HG03571 (cell line): Measurements from ENCODE around the gene USP36.
"Not testable (repeated sequence)": the region's sequence is repeated elsewhere in the genome, so short reads cannot be mapped to it uniquely, and the experiment has no call there.

ENCODE experiments used
- ATAC-seq: cut with Tn5 transposase; IDR thresholded peaks from one replicate; pipeline ENCODE4 v1.9.1; 2021; ENCODE audit not compliant: unreplicated experiment

The USP36 gene

DNA sequence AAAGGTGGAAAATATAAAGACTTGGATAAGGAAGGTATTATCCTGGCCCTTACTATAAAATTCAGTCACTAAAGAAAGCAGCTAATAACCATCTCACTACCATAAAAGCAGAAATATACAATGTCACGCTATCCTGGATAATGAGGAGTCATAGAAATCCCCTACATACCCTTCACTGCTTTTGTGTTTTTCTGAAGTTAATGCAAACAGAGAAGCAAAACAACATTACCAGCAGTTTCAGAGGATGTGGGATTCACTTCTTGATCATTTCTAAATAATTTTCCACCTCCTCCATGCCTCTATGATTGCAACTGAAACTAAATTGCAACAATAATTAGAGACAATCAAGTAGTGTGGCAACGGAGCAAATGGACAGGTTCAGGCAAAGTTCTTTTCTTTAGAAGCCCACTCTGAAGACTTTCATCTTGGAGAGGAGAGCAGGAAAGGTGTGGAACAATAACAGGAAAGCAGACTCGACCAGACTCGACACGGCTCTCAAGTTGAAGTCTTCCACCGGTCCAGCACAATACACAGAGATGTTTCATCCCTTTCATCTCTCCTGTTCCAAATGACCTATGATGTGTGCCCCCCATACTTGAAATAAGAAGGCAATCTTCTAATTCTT is 68.7 kb downstream of the USP36 start:
- no peak for ATAC-seq

DNA sequence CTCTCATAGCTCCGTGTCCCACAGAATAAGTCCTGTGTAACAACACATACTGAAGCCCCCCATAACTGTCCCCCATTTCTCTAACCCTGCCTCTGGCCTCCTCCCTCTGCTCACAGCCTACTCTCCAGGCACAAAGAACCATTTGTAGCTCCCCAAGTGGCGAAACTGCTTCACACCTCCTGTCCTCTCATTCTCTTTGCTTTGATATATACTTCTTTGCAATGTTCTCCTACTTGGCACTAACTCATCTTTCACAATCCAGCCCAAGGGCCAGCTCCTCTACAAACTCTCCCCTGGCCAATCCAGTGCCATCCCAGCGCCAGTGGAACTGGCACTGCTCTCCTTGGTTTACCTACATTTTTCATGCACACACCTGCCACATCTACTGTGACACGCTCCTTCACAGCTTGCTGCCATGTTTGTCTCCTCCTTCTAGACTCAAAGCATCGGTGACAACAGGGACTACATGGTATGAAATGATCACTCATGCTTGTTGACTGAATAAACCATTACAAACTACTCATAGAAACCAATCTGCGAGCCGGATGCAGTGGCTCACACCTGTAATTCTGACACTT is 71.3 kb downstream of the USP36 start:
- no peak for ATAC-seq

DNA sequence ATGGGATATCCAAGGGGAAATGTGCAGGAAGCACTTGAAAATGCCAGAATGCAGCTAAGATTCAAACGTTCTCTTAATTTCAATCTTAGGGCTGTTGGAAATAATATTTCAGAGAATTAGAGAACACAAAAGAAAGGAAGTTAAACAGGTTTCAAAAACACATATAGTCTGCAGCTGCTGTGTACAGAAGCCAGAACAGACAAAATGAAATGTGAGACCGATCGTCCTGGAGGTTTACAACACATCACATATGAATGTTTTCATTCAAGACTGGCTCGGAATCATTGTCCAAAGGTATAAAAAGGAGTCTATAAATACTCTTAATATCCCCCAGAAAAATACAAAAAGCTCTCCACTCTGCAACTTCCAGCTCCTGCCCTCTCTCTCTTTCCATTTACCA is 72.8 kb downstream of the USP36 start:
- no peak for ATAC-seq

DNA sequence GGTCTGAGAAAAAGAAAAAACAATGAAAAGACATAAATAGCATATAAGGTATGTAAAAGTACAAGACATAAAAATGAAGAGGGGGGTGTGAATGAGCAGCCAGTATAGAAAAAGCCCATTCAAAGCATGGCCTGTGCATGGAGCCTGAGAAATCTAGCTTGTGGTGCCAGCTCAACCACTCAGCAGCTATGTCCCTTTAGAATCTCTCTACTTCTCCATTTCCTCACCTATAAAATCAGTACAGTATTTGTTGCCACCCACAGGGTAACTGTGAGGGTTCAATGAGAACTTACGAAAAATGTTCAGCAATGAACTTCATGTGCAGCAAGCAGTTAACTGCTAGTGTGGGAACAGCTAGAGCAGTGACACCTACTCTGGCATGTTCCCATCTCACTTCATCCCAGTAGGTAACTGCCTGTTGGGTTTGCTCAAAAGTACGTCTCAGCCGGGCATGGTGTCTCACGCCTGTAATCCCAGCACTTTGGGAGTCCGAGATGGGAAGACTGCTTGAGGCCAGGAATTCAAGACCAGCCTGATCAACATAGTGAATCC is 73.8 kb downstream of the USP36 start:
- ATAC-seq = no peak

DNA sequence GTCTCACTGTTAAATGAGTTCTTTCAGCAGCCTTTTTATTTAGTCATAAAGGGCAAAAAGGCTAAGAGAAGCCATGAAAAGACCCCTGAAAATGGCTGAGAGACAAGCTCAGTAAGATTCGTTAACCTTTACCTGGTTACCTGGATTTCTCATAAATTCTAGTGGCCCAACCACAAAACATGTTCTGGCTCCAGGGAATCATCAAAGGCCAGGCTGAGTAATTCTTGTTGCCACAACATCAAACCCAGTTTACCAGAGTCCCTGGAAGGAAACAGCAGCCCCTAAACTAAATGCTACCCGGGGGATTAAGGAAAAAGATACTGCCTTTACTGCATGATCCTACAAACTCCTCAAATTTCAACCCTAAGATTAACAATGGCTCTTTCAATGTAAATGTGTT is 74.4 kb downstream of the USP36 start:
- no peak for ATAC-seq

DNA sequence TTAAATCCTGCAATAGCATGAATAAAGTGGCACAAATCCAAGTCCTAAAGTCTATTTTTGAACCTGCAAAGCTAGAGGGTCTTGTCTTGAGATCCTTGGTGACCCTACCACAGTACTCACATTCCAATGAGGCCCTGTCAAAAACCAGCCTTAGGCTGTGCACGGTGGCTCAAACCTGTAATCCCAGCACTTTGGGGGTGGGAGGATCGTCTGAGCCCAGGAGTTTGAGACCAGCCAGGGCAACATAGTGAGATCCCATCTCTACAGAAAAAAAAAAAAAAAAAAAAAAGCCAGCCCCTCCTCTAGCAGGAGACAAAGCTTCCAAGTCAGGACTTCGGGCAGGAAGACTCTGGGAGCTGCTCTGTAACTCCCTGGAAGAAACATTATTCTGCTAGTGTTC is 74.8 kb downstream of the USP36 start:
- no peak for ATAC-seq

DNA sequence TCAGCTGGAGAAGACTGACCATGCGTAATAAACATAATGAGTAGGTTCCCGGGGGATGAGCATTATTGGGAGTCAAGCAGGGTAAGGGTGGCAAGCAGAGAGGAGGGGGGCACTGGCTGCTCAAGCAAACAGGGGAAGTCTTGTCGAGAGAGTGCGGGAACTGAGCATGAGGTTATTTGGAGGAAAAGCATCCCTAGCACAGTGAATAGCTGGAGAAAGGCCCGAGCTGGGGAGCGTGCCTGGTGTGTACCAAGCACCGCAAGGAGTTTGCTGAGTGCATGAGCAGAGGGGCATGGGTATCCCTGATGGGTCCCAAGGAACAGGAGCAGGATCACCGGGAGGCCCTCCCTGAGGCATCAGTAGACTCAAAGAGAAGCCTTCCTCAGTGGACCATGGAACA is 75.7 kb downstream of the USP36 start:
- no peak for ATAC-seq

DNA sequence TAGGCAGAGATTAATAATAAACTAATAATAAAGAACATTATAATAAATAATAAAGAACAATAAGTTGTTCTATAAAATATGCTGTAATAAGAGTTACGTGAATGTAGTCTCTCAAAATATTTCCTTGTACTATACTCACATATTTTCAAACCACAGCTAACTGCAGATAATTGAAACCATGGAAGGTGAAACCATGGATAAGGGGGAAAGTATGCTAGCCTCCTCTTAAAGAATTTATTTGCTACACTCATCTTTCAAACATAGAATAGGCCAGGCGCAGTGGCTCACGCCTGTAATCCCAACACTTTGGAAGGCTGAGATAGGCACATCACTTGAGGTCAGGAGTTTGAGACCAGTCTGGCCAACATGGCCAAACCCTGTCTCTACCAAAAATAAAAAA is 77.1 kb downstream of the USP36 start:
- no peak for ATAC-seq

DNA sequence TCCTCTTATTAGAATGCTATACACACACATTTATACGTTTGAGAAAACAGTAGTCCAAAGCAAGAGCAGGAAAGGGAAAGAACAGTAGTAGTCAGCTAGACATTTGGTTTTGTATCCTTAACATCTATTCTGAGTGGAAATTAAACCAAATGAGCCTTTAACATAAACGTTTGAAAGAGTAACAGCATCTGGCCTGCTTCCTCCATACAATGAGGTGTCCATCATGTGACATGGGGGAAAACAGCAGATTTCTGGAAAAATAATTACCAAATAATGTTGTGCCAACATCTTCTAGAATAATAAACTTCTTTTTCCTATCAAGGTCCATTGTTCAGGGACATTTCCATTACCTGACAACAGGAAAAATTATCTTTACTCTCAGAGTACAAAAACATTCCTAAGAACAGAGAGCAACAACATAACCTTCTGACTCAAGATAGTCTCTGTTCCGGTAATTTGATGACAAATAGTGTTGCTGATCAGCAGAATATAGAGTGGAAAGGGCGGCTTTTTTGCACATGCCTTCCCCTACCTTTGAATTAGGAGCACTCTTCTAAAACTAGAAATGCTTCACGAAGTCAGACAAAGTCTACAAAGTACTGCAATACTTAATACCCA is 78.7 kb downstream of the USP36 start:
- ATAC-seq = no peak

DNA sequence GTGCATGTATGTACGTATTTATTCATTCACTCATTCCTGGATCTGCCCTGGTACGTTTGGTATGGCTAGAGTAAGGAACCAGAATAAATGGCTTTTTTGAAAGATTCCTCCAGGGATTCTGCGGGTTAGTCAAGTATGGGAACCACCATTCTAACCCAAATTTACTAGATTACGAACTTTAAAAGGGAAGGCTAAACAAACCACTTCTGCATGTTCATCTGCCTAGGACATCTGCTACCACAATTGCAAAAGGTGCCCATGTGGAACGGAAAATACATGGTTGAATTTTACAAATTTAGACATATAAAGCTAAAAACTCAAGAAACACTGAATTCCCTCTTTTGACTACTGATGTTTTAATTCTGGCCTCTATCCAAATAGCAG is 80.7 kb downstream of the USP36 start:
- ATAC-seq = no peak

DNA sequence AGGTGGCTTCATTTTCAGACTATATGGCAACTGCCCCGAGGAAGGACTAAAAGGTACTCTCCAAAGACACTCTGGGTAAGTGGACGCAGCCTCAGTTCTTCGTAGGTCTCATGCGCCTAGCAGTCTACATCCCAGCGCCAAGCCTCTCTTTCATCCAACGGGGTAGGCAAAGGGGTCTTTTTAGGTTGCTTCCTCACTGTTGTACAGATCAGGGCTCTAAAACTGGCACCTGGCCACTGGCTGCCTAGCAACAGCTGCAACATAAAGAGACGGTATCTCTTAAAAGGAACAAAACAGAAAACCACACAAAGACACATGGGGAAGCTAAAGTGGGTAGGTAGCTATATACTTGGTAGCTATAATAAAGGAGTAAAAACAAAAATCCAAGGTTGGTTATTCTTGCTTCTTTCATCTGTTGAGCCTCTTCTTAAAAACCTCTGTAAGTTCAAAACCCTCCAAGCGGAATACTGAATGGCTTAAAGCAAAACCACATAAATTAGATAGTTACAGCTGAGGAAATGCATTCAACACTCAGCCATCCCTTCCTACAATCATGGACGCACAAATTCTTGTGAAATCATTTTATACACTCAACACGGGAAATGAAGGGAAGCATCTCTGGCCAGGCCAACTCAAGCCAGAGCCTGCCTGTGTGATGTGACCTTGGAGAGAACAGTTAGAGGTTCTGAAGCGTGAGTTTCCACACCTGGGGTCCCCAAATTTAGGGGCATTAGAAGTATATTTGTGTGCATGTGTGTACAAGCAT is 81.2 kb downstream of the USP36 start:
- peak; percentile 62 for ATAC-seq

DNA sequence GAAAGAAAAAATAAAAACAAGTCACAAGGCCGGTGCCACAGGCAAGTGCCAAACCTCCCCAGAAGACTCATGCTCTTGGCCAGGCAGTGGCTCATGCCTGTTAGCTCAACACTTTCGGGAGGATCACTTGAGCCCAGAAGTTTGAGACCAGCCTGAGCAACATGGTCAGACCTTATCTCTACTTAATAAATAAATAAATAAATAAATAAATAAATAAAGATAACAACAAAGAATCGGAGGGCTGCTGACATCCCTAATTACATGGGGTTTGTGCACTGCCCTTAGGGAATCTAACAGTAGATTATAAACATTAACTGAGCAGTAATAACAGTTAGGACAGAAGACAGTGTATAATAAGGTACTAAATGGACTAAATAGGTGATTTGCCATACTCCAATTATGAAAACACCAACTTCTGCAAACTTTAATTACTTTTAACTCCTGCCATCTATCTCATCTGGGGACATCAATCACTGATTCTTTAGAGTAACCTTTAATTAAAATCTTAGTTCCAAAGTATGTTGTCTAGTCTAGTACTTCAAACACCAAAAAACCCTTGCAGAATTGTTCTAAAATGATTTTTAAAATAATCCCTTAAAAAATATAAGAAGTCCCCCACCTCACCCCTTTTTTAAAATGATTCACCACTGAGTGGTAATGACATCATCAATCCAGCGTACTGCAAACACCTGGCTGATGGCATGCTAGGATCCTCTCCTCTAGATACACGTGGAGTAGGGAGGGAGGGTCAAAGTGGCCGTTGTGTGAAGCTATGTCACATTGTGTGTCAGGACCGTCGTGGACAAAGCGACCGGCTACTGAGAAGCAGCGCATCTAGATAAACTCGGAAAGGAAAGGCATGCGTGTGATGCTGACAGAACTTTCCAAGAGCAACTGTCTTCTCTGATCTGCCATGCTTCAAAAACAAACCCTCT is 87.0 kb downstream of the USP36 start:
- no peak for ATAC-seq

DNA sequence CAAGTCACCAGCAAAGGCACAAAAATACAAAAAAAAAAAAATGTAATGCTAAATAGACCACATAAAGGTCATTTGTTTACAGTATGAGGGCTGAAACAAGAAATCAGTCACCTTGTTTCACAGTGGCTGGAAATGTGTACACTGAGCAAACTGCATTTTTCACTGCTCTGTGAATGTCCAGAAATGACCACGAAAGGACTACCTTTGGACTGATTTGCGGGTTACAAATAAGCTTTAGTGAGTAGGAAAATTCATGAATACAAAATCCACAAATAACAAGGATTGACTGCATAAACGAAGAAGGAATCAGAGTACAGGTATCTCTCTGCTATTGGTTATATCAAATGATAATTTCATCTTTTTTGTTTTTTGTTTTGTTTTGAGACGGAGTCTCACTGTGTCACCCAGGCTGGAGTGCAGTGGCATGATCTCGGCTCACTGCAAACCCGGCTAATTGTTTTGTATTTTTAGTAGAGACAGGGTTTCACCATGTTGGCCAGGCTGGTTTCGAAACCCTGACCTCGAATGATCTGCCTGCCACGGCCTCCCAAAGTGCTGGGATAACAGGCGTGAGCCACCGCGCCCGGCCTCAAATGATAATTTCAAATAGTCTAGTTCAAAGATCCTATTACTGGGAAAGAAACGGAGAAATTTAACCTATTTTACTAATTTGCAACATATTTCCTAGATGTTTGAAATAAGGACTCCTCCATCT is 89.0 kb downstream of the USP36 start:
- ATAC-seq = no peak

DNA sequence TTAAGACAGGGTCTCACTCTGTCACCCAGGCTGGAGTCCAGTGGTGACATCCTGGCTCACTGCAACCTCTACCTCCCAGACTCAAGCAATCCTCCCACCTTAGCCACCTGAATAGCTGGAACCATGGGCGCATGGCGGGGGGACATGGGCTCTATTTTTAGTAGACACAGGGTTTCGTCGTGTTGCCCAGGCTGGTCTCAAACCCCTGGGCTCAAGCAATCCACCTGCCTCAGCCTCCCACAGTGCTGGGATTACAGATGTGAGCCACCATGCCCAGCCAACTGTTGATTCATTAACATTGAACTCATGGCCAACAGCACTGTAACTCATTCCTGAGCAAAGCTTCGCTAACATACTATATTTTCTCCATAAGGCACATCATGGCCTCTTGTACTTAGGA is 89.6 kb downstream of the USP36 start:
- not testable (repeated sequence) for ATAC-seq

DNA sequence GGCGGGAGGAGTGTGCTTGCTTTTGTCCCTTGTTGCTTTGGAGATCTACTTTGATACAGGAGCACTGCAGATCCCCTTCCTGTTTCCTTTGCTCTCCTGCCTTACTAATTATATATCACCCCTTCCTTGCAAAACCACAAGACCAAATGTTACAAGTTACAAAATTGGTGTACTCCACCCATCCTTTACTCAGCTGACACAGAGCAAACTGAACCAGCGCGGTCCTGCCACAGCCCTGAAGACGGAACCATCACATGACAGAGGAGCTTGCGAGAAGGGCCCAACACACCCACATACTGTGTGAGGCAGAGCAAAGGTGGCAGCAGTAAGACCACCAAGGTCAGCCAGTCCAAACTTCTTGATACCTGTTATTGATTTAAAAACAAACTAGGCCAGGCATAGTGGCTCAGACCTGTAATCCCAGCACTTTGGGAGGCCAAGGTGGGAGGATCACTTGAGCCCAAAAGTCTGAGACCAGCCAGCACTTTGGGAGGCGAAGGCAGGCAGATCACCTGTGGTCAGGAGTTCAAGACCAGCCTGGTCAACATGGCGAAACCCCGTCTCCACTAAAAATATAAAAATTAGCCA is 91.8 kb downstream of the USP36 start:
- ATAC-seq = peak; percentile 59

DNA sequence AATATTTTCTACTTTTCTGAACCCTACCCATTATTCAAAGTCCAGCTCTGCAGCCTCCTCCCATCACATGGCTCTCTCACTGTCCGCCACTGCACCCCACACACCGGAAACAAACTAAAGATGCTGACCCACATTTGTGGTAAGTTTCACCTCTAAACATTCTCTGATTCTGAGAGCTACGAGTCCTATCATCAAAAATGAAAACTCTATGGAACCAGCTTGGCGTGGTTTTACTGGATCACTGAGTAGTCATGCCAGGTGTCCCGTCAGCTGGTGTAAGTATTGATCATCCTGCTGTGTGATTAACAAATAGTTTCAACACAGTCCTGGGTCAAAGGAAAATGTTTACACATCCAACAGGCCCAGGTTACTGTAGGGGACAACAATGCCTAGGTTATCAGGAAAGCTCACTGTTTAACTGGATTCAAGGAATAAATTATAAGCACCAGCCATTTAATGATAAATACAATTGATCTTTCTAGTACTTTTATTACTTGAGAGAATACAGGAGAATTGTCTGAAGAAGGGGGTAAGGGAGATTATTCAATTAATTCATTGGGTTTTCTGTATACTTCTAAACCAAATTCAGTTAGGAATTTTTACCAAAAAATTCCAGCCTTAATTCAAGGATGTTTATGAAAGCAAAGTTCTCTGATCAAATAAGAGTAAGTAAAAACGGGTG is 92.4 kb downstream of the USP36 start:
- ATAC-seq = no peak

DNA sequence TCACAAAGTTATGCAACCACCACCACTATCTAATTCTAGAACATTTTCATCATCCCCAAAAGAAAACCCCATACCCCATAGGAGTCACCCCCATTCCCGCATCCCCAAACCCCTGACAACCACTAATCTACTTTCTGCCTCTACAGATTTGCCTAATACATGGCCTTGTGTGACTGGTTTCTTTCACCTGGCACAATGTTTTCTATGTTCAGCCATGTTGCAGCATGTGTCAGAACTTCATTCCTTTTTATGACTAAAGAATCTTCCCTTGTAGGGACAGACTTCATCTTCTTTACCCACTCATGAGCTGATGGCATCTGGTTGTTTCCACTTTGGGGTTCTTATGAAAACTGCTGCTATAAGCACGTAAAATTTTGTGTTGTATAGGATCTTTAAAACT is 93.1 kb downstream of the USP36 start:
- no peak for ATAC-seq

DNA sequence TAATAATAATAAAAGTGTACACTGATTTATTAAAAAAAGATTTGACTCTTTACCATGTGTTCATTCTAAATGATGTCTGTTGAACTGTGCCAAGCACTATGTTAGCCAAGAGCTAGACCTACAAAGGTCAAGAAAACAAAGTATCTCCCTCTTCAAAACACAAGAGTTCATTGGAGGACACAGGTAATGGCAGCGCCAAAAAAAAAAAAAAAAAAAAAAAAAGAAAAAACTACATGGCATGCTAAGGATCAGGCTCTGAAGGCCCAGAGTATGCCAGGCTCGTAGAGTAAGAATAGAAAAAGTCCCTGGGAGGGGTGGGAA is 93.7 kb downstream of the USP36 start:
- ATAC-seq = no peak

DNA sequence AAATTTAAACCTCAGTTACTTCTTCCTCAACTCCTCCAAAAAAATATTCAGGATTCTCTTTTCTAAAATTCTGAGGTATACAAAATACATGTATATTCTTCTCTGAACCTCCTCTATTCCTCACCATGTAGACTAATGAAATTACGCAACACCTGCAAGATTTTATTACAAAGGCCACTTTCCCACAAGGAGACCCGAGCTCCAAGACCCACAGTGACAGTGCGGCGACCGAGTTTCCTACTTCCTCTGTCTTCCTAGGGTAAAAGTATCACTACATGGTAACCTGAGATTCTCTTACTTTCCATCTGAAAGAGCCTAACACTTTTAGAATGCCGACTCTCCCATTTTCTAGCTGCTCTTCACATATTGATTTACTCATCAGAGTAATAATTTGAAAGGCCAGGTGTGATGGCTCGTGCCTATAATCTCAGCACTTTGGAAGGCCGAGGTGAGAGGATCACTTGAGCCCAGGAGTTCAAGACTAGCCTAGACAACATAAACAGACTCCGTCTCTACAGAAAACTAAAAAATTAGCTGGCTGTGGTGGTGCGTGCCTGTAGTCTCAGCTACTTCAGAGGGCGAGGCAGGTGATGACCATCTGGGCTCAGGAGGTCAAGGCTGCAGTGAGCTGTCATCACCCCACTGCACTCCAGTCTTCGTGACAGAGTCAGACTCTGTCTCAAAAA is 94.2 kb downstream of the USP36 start:
- ATAC-seq = no peak
